ENCODE data around the gene SSBP2.

The SSBP2 gene

GRCh38 chr5:81767097-81767496 is 16.2 kb upstream of the SSBP2 start:
- DNase-seq (ENCODE audit: low read depth): no peak

- DNase-seq (ENCODE audit: low read depth): no peak
These were observed 15.7 kb upstream of the SSBP2 start for GRCh38 chr5:81766611-81767010.

GRCh38 chr5:81763294-81763928 is 12.5 kb upstream of the SSBP2 start:
- no peak for DNase-seq (ENCODE audit: low read depth)

- DNase-seq (ENCODE audit: low read depth): no peak
These were observed 12.0 kb upstream of the SSBP2 start for GRCh38 chr5:81762853-81763252.

- no peak for DNase-seq (ENCODE audit: low read depth)
These were observed 11.5 kb upstream of the SSBP2 start for GRCh38 chr5:81762401-81762800.

GRCh38 chr5:81761970-81762369 is 11.1 kb upstream of the SSBP2 start:
- DNase-seq (ENCODE audit: low read depth): no peak

- DNase-seq (ENCODE audit: low read depth): no peak
These were observed 10.4 kb upstream of the SSBP2 start for GRCh38 chr5:81761270-81761669.

GRCh38 chr5:81760521-81760920 is 9.6 kb upstream of the SSBP2 start:
- DNase-seq (ENCODE audit: low read depth): no peak

GRCh38 chr5:81759632-81760005 is 8.7 kb upstream of the SSBP2 start:
- DNase-seq (ENCODE audit: low read depth): no peak

- DNase-seq (ENCODE audit: low read depth): no peak
These were observed 6.5 kb upstream of the SSBP2 start for GRCh38 chr5:81757404-81757803.

- no peak for DNase-seq (ENCODE audit: low read depth)
These were observed 5.1 kb upstream of the SSBP2 start for GRCh38 chr5:81756016-81756415.

GRCh38 chr5:81755320-81755719 is 4.4 kb upstream of the SSBP2 start:
- DNase-seq (ENCODE audit: low read depth): no peak

- DNase-seq (ENCODE audit: low read depth): no peak
These were observed 3.7 kb upstream of the SSBP2 start for GRCh38 chr5:81754621-81755020.

- DNase-seq (ENCODE audit: low read depth): no peak
These were observed 2.5 kb upstream of the SSBP2 start for GRCh38 chr5:81753429-81753828.

- DNase-seq (ENCODE audit: low read depth): no peak
These were observed 1.7 kb upstream of the SSBP2 start for GRCh38 chr5:81752644-81752963.

- no peak for DNase-seq (ENCODE audit: low read depth)
These were observed 1.1 kb upstream of the SSBP2 start for GRCh38 chr5:81751836-81752643.

GRCh38 chr5:81750308-81751008 is 439 bp downstream of the SSBP2 start:
- no peak for DNase-seq (ENCODE audit: low read depth)

- peak; percentile 30 for DNase-seq (ENCODE audit: low read depth)
These were observed 1.2 kb downstream of the SSBP2 start for GRCh38 chr5:81749561-81750307.

- DNase-seq (ENCODE audit: low read depth): no peak
These were observed 1.7 kb downstream of the SSBP2 start for GRCh38 chr5:81749192-81749560.

- DNase-seq (ENCODE audit: low read depth): no peak
These were observed 2.3 kb downstream of the SSBP2 start for GRCh38 chr5:81748556-81748955.

GRCh38 chr5:81747030-81747429 is 3.9 kb downstream of the SSBP2 start:
- DNase-seq (ENCODE audit: low read depth): no peak

GRCh38 chr5:81740758-81741157 is 10.1 kb downstream of the SSBP2 start:
- no peak for DNase-seq (ENCODE audit: low read depth)

GRCh38 chr5:81739291-81739690 is 11.6 kb downstream of the SSBP2 start:
- no peak for DNase-seq (ENCODE audit: low read depth)

Data from activated gamma-delta T cell treated with anti-CD3 and anti-CD28 coated beads, Interleukin-2, amount 50 U/mL, for 16 hours (primary cell).